HG02885 (cell line): ENCODE results near the gene TRAK2.
"Not testable (repeated sequence)": the region's sequence is repeated elsewhere in the genome, so short reads cannot be mapped to it uniquely, and the experiment has no call there.

Experiments
- ATAC-seq: cut with Tn5 transposase; IDR thresholded peaks from one replicate; pipeline ENCODE4 v1.9.1; 2021; ENCODE audit warnings: mild to moderate bottlenecking; ENCODE audit not compliant: unreplicated experiment, poor library complexity

TRAK2 gene

DNA sequence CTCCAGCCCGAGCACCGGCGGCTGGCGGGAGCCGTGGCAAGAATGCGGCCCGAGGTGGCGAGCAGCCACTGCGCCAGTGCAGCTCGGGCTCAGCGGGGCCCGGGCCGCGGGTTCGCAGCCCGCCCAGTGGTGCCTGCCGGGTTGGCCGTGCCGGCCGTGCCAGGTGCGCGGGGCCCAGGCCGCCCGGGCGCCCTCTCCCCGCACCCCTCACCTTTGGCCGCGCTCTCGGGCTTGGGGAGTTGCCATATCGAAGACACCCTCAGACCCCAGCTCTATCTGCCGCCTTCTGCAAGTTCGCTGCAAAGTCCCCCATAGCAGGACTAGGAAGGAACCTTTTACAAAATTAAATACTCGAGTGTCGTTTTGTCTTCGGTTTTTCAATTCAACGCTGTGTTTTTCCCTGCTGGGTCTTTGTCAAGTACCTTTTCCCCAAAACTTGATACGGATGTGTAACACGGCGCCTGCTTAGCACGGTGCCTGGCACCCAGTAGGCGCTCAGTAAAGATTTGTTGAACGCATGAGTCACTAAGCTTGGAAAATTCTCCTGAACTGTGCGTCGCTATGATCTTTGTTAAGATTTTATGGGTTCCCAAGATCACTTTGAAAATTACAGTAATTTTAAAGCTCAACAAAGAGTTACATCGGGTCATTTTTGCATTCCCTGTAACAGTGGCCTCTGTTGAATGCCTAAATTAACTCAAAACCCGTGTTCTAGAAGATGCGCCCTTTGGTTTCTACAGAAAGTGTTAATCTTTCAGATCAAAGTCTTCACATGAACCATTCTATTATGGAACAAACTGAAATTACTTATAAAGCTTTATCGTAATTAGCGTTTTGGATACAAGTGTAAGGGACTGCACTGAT is 1.0 kb upstream of the TRAK2 start:
- ATAC-seq, result no peak

DNA sequence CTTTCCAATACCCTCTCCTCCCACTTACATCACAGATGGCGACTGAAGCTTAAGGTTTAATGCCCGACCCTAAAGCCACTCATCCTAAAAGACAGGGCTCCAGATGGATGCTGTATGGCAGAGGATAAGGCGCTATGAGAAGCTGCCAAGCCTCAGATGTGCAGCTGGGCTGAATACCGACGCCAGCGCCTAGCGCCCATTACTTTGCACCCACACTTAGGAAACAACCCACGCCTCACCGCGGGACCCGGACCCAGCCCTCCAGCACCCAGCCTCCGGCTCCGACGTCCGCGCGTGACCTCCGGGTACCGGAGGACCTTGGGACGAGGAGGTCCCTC is 335 bp downstream of the TRAK2 start:
- ATAC-seq, result peak; percentile 21

DNA sequence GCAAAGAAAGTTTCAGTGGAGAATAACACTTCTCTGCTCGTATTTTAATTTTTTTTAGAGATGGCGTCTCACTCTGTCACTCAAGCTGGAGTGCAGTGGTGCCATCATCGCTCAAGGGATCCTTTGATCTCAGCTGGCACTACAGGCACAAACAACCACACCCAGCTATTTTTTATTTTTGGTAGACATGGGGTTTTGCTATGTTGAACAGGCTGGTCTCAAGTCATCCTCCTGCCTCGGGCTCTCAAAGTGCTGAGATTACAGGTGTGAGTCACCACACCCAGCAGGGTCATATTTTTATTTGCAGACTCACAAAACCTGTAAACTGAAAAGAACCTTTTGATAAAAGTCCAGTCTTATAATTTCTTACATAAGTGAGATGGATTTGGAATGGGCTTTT is 2.6 kb downstream of the TRAK2 start:
- ATAC-seq, result no peak

DNA sequence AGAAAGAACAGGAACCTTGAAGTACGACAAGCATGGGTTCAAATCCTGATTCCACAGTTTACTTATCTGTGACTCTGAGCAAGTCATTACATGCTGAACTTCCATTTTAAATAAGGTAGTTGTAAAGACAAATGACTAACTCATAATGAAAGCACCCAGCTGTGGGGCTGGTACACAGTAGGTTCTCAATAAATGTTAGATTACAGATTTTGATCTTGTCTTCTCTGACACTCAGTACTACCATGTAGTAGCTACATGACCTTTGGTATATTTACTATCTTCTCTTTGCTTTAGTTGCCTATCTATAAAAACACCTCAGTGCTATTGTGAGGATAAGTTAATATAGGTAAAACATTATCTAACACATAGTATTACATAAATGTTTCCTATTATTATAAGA is 3.2 kb downstream of the TRAK2 start:
- no peak for ATAC-seq

DNA sequence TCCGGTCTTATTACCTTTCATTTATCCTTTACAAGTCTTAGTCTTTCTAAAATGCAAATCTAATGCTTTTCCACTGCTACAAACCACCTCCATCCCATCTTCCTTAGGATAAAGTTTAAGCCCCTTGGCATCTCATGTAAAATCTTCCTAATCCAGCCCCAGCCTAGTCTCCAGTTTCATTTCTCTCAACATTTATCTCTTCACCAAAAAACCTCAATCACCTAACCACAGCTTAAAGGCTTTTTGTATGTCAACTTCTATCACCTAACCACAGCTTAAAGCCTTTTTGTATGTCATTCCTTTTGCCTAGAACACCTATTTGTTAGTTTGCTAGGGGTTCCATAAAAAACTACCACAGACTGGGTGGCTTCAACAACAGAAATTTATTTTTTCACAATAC is 4.2 kb downstream of the TRAK2 start:
- ATAC-seq, result no peak

DNA sequence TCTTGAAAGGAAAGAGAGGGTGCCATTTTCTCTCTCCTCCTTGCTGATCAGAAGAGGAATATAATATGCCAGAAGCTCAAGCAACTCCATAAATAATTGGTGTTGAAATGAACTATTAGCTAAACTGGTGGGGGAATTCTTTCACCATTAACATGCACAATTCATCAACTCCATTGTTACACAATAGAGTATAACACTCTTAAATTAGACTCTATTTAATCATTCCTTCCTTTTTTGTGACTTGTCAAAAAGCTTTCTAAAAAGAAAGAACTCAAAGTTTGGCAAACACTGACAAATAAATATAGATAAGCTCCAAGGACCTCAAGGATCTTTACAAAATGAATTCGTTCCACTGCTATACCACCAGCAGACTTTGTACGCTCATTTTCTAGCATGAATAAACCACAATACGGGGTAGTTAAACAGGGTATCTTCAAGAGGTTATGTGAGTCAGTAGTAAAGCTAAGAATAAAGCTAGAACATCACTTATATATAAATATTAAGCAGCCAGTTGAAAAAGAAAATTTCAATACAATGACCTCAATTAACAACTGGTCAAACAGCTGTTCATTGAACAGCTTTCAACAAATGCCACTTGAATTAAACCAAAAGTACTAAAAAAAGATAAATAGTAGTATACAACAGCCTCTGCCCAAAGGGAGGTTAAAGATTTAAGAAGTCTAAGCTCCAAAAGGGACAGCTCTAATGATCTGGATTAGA is 6.4 kb downstream of the TRAK2 start:
- ATAC-seq, result no peak

DNA sequence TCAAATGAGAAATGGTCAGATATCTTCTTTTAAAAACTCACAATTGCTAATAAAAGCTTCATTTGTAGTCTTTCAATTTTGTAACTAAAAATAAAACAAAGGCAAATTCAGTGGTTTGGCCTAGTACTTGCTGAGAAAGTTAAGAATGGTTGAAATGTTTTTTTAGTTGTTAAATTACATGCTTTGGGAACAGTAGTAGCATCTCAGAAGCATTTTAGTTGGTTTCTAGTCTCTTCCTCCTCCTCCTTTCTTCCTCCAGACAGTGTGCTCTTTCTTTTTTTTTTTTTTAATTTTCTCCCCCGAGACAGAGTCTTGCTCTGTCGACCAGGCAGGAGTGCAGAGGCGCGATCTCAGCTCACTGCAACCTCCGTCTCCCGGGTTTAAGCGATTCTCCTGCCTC is 9.8 kb downstream of the TRAK2 start:
- peak; percentile 63 for ATAC-seq

DNA sequence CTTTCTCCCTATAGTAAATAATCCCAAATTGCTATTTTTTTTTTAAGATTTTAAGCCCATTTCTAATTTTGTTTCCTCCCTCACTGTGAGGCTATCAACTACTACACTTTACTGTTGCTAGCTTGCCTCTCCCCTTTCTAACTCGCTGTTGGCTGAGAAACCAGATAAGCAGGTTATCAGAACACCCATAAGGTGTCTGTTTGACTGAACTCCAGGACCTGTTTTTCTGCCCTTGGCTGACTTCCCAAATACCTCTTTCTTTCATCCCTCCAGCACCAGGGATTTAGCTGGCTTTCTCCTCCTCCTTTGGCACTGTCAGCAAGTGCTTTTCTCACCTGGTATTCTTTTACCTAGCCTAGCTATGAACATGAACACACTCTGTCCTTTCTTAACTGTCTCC is 11.1 kb downstream of the TRAK2 start:
- ATAC-seq, result no peak

DNA sequence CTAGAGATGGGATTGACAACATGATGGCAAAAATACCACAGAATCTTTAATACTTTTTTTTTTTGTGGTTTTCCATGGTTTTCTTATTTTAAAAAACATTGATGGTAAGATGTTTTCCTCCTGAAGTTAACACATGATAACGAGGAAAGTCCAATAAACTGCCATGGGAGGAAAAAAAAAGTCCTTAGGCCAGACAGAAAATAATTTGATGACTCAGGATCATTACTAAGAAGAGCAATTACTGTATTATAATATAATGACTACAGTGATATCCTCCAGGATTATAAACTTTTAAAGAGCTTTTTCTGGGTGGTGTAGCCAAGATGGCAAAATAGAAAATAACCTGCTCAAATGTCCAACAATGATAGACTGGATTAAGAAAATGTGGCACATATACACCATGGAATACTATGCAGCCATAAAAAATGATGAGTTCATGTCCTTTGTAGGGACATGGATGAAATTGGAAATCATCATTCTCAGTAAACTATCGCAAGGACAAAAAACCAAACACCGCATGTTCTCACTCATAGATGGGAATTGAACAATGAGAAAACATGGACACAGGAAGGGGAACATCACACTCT is 11.8 kb downstream of the TRAK2 start:
- ATAC-seq, result not testable (repeated sequence)

DNA sequence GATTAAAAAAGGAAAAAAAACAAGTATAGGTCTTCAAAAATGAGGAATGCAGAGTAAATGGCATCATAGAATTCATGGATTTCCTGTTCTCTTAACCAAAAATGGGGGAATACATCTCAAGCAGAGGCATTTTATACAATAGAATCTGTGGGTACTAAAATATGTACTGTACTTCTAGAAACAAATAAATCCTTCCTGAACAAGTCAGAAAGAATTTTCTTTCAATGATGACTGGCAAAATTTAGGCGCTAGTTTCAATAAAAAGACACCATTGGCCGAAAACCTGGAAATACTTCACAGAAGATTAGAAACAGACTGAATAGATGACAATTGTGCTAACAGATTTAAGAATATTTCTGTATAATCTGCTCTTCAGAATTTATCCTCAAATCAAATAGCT is 15.1 kb downstream of the TRAK2 start:
- ATAC-seq, result no peak

DNA sequence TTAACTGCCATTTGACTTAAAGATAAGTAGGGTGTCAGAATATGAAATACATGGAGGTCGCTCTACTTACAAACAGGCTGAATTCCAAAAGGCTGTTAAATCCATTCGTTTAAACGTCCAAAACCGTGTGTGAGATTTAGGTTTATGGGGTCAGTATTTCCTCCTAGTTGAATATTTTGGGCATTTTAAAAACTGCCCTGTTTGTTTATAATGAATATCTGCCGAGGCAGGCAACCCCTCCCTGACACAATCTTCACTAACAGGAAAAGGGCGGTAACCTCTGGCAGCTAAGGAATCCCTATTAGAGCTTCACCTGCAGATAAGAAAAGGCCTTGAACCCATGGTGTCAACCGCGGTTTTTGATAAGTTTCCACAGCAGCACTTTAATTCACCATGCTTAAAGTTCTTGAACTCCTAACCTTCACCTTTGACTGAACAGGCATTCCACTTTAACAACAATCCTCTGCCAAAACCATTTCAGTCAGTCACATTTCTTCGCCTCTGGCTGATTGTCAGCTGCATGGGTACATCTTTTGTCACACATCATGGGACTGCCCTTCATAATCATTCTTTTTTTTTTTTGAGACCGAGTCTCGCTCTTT is 17.8 kb downstream of the TRAK2 start:
- ATAC-seq, result no peak

DNA sequence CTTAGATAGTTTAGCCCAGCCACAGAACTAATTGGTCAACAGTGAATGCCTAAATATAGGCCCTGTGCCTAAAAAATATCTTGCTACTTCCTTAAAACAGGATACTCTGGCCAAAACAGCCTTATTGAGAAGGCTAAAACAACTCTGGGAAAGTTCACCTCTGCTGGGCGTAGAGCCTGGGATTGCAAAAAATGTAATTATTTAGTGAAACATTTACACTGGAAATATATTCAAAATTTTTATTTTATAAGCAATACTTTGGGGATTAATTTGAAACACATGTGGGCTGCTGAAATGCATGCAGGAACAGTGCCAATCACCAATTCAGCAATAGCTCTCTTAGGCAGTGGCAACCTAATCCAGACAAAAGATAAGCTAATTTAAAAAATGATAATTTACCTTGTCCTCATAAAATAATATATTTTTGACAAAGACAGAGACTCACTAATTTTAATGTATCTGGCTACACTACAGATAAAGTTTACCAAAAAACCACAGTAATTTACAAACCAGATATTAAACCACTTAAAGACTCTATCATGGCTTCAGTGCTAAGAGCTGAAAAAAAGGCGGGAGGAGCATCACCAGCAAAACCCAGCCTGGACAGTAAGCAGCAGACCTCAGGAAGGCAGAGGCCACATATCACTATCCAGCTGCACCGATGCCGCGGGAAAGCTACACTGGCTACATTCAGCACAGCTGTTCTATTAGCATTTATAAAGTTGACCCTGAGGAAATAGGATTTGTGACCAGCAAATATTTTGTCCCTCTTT is 18.5 kb downstream of the TRAK2 start:
- no peak for ATAC-seq

DNA sequence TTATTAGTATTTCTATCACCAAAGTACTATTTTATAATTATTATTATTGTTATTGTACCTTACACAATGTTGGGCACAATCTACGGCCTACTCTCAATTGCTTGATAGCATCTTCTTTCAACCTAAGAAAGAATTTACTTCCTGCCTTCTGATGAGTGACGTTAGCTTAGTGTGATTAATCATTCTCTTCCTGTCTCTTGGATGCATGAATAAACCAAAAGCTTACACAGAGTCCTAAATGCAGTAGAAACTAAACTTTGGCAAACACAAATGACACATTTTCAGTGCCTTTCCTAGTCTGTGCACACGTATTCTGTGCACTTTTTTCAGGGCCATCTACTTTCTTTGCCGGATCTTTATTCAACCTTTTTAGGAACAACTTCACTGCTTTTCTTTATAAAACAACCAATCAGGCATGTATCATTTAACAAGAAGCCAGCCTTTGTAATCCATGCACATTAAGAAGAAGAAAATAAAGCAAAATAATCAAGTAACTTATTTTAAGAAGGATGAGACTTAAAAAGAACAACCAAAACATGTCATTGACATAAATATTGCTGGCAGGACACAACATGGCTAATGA is 19.1 kb downstream of the TRAK2 start:
- no peak for ATAC-seq

DNA sequence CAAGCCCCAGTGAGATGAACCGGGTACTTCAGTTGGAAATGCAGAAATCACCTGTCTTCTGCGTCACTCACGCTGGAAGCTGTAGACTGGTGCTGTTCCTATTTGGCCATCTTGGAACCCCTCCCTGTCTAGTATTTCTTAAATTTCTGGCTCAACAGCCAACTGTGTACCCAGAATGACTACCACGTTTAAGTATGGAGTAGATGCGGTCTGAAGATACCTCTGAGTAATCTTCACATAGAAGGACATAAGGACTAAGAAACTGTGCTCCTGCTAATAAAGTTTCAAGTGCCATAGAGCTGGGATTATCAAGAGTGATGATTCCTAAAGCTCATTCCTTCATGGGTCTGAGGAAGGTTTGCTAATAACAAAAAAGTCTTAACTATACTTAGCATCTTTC is 20.4 kb downstream of the TRAK2 start:
- no peak for ATAC-seq

DNA sequence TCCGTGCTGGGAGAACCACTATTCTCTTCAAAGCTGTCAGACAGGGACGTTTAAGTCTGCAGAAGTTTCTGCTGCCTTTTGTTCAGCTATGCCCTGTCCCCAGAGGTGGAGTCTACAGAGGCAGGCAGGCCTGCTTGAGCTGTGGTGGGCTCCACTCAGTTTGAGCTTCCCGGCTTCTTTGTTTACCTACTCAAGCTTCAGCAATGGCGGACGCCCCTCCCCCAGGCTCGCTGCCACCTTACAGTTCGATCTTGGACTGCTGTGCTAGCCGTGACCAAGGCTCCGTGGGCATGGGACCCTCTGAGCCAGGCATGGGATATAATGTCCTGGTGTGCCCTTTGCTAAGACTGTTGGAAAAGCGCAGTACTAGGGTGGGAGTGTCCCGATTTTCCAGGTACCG is 20.9 kb downstream of the TRAK2 start:
- not testable (repeated sequence) for ATAC-seq

DNA sequence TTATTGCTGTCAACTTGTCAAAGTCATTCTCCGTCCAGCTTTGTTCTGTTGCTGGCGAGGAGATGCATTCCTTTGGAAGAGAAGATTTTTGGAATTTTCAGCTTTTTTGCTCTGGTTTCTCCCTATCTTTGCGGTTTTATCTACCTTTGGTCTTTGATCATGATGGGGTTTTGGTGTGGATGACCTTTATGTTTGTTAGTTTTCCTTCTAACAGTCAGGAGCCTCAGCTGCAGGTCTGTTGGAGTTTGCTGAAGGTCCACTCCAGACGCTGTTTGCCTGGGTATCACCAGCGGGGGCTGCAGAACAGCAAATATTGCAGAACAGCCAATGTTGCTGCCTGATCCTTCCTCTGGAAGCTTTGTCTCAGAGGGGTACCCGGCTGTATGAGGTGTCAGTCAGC is 21.4 kb downstream of the TRAK2 start:
- not testable (repeated sequence) for ATAC-seq

DNA sequence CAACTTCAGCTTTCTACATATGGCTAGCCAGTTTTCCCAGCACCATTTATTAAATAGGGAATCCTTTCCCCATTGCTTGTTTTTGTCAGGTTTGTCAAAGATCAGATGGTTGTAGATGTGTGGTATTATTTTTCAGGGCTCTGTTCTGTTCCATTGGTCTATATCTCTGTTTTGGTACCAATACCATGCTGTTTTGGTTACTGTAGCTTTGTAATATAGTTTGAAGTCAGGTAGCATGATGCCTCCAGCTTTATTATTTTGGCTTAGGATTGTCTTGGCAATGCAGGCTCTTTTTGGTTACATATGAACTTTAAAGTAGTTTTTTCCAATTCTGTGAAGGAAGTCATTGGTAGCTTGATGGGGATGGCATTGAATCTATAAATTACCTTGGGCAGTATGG is 22.9 kb downstream of the TRAK2 start:
- ATAC-seq, result not testable (repeated sequence)

DNA sequence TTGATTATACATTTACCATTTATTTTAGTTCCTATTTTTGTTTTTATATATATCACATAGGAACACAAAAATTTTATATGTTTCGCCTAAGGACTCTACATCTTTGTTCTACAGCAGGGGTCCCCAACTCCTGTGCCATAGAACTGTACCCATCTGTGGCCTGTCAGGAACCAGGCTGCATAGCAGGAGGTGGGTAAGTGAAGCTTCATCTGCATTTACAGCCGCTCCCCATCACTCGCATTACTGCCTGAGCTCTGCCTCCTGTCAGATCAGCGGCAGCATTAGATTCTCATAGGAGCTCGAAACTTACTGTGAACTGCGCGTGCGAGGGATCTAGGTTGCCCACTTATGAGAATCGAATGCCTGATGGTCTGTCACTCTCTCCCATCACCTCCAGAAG is 25.3 kb downstream of the TRAK2 start:
- no peak for ATAC-seq

DNA sequence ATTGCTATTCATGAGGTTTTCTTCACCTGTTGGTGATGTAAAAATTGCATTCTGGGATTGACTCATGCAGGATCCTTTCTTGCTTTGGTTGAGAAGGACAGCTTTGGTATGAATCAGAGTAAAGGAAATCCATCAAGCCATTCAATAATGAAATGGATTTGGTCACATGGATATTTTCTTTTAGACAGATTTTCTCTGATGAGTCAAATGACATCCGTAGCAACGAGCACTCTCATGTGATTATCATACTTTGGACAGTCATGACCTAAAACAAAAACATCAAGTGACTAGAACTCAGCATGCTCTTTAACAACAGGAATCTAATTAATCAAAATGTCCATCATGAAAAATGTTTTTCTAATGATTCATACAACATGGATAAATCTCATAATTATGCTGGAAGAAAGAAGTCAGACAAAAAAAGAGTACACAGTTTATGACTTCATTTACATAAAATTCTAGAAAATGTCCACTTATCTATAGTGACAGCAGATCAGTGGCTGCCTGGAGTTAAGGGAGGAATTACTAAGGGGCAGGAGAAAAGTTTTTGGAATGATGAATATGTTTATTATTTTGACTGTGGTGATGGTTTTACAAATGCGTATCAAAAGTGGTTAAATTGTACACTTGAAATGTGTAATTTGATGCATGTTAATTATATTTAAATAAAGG is 30.7 kb downstream of the TRAK2 start:
- ATAC-seq, result no peak

DNA sequence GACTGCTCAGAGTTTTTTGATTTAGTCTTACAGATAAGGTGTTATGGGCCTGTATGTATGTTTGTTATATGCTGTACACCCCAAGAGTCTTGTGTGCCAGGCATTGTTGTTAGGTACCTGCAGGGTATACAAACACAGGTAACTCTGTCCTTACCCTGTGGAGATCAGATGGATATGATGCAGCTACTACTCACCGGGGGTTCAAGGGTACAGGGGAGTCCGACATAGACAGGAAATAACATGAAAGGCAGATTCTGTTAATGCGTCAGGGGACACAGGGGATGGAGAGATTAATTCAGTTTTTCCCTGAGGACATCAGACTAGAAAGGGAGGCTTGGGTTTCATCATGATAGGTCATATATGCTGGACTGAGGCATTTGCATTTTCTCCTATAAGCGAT is 31.3 kb downstream of the TRAK2 start:
- ATAC-seq, result no peak
